WI38 (cell line): Measurements from ENCODE around the gene MEAK7.
"Not testable (repeated sequence)": the region's sequence is repeated elsewhere in the genome, so short reads cannot be mapped to it uniquely, and the experiment has no call there.

Source experiments
- H3K4me3 ChIP-seq: 2 replicates; pipeline ENCODE4 v1.5.1; 2011; ENCODE audit warnings: low read depth, mild to moderate bottlenecking, control low read depth, low read length
- CTCF ChIP-seq: IDR thresholded peaks from 2 replicates; pipeline ENCODE4 v1.5.1; 2012; ENCODE audit warnings: low read depth, mild to moderate bottlenecking, control low read depth, low read length

The MEAK7 gene

GRCh38 chr16:84524346-84524920 is 20.0 kb upstream of the MEAK7 start:
- H3K4me3 ChIP-seq: no peak overlapping the region
- TF ChIP-seq CTCF: no peak

GRCh38 chr16:84521497-84521770 is 17.0 kb upstream of the MEAK7 start:
- no peak for TF ChIP-seq CTCF
- H3K4me3 ChIP-seq: no peak overlapping the region

- H3K4me3 ChIP-seq: no peak overlapping the region
- TF ChIP-seq CTCF: no peak
Observed at GRCh38 chr16:84520725-84521496, 16.5 kb upstream of the MEAK7 start.

- TF ChIP-seq CTCF: no peak
- no peak overlapping the region for H3K4me3 ChIP-seq
Observed at GRCh38 chr16:84519855-84520254, 15.4 kb upstream of the MEAK7 start.

GRCh38 chr16:84518804-84519341 is 14.4 kb upstream of the MEAK7 start:
- H3K4me3 ChIP-seq: no peak overlapping the region
- TF ChIP-seq CTCF: no peak

GRCh38 chr16:84518220-84518619 is 13.8 kb upstream of the MEAK7 start:
- not testable (repeated sequence) for H3K4me3 ChIP-seq

GRCh38 chr16:84517366-84517765 is 12.9 kb upstream of the MEAK7 start:
- H3K4me3 ChIP-seq: no peak overlapping the region
- TF ChIP-seq CTCF: no peak
